HG03097 (cell line): Measurements from ENCODE around the gene SRGAP1.

Experiments used
- ATAC-seq: cut with Tn5 transposase; IDR thresholded peaks from one replicate; pipeline ENCODE4 v1.9.1; 2021; ENCODE audit not compliant: unreplicated experiment, low FRiP score

Gene SRGAP1

DNA sequence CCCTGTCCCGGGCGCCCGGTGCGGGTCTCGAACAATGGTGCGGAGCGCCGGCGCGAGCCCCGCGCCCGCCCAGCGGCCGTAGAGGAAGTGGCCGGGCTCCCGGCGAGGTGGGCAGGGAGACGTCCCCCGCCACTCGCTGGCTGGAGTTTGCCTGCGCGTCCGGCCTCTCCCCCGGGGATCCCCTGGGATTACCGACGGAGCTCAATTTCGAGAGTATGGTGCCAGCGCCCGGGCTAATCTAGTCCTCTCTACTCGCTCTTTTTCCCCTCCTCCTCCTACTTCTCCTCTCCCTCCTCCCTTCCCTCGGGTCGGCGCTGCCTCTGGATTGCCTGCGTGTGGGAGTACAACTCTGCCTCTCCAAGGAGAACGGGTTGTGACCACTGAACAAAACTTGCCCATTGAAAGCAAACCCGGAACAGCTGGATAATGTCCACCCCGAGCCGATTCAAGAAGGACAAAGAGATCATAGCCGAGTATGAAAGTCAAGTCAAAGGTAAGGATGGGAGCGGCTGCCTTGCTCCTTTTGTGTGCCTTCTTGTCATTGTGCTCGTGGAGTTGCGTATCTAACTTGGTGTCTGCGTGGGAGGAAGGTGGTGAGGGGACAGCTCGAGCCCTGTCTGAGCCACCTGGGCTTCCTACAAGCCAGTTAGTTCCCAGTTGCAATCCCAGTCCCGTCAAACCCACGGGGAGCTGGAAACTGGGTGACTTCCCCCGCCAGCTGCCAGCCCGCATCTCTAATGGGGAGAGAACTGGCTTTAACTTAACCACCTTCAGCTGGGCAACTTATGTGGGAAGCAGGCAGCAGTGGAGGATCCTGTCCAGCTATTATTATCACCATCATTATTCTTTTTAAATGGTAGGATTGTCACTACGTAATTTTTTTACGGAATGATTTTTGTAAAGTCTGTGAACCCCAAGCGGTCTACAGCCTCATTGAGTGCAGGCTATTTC, at the start of gene SRGAP1:
Gene SRGAP1 (plus strand): TSS at position 310 of the 951 bp plus-strand sequence. CDS start 117 bp downstream, at position 427.
- ATAC-seq, result peak; percentile 17

DNA sequence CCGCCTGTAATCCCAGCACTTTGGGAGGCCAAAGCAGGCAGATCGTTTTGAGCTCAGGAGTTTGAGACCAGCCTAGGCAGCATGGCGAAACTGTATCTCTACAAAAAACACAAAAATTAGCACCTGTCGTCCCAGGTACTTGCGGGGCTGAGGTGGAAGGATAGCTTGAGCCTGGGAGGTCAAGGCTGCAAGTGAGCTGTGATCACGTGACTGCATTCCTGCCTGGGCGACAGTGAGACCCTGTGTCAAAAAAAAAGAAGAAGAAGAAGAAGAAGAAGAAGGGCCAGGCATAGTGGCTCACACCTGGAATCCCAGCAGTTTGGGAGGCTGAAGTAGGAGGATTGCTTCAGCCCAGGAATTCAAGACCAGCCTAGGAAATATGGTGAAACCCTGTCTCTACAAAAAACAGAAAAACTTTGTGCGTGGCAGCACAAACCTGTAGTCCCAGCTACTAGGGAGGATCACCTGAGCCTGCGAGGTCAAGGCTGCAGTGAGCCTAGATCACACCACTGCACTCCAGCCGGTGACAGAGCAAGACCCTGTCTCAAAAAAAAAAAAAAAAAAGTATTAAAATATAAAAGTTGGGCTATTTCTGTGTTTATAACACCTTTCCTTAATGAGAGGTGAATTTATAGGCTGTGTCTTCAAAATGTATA, 49.3 kb upstream of the SRGAP1 start:
- no peak for ATAC-seq

GRCh38 chr12:63795944-63796343, 48.6 kb upstream of the SRGAP1 start:
- ATAC-seq, result no peak

DNA sequence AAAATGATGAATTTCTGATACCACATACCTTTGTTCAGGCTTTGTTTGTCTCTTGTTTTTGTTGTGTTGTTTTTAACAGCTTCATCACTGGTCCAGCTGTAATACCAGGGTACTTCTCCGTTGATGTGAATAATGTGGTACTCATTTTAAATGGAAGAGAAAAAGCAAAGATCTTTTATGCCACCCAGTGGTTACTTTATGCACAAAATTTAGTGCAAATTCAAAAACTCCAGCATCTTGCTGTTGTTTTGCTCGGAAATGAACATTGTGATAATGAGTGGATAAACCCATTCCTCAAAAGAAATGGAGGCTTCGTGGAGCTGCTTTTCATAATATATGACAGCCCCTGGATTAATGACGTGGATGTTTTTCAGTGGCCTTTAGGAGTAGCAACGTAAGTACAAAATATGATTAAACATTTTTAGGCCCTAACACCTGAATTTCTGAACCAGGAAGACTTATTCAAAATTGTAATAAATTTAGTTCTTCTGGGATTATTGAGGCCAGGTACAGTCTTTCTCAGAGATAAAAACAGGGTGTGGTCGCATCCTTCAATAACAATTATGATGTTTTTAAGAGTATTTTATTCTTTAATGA, 42.4 kb upstream of the SRGAP1 start:
- no peak for ATAC-seq

GRCh38 chr12:63804746-63805145, 39.8 kb upstream of the SRGAP1 start:
- ATAC-seq, result no peak

GRCh38 chr12:63805704-63806672, 38.5 kb upstream of the SRGAP1 start:
- ATAC-seq, result no peak

- ATAC-seq, result no peak
Measured at GRCh38 chr12:63808631-63809030, 35.9 kb upstream of the SRGAP1 start.

GRCh38 chr12:63809566-63809965, 34.9 kb upstream of the SRGAP1 start:
- no peak for ATAC-seq

GRCh38 chr12:63811334-63811733, 33.2 kb upstream of the SRGAP1 start:
- no peak for ATAC-seq

GRCh38 chr12:63811755-63812154, 32.7 kb upstream of the SRGAP1 start:
- no peak for ATAC-seq

- peak; percentile 49 for ATAC-seq
Measured at GRCh38 chr12:63814146-63814772, 30.2 kb upstream of the SRGAP1 start.

DNA sequence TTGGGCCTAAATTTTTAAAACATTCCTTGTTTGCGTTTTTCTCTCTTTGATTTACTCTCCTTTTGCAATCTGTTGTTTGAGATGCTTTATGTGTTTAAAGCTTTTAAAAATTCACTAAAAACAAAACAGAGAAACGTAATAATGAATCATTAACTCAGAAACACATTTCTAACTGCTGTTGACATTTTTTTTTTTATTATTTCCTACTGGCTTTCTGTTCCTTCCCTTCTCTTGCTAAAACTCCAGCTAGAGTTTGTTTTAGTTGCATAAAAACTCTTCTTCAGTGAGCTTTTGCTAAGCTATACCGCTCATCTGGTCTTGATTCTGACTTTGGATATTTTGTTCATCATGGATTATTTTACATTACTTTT, 29.0 kb upstream of the SRGAP1 start:
- no peak for ATAC-seq

- ATAC-seq, result no peak
Measured at GRCh38 chr12:63816031-63816430, 28.5 kb upstream of the SRGAP1 start.

DNA sequence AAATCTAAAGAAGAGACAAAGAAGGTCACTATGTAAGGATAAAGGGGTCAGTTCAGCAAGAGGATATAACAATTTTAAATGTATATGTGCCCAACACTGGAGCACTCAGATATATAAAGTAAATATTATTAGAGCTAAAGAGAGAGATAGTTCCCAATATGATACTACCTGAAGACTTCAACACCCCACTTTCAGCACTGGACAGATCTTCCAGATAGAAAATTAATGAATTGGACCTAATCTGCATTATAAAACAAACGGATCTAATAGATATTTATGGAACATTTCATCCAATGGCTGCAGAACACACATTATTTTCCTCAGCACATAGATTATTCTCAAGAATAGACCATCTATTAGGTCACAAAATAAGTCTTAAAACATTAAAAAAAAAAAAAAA, 24.1 kb upstream of the SRGAP1 start:
- ATAC-seq, result no peak

GRCh38 chr12:63821781-63822251, 22.7 kb upstream of the SRGAP1 start:
- no peak for ATAC-seq

GRCh38 chr12:63822352-63822751, 22.1 kb upstream of the SRGAP1 start:
- no peak for ATAC-seq

DNA sequence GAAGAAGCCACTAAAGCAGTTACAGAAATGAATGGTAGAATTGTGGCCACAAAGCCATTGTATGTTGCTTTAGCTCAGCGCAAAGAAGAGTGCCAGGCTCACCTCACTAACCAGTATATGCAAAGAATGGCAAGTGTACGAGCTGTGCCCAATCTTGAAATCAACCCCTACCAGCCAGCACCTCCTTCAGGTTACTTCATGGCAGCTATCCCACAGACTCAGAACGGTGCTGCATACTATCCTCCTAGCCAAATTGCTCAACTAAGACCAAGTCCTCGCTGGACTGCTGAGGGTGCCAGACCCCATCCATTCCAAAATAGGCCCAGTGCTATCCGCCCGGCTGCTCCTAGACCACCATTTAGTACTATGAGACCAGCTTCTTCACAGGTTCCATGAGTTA, 21.5 kb upstream of the SRGAP1 start:
- ATAC-seq, result no peak

GRCh38 chr12:63826006-63826585, 18.4 kb upstream of the SRGAP1 start:
- ATAC-seq, result peak; percentile 71

GRCh38 chr12:63828867-63829266, 15.6 kb upstream of the SRGAP1 start:
- no peak for ATAC-seq
